ENCODE measurements around the gene ZNF76. TPM values are rescaled to one million over a fixed set of nuclear protein-coding genes. Genes with fewer than 3 reads are reported as not detected.

The ZNF76 gene
- total and polyA plus RNA-seq, 2 of the 13 experiments (the other 11 are each of a cell fraction or from before 2014, with no cell fraction given): 13.2 to 26.4 TPM

DNA sequence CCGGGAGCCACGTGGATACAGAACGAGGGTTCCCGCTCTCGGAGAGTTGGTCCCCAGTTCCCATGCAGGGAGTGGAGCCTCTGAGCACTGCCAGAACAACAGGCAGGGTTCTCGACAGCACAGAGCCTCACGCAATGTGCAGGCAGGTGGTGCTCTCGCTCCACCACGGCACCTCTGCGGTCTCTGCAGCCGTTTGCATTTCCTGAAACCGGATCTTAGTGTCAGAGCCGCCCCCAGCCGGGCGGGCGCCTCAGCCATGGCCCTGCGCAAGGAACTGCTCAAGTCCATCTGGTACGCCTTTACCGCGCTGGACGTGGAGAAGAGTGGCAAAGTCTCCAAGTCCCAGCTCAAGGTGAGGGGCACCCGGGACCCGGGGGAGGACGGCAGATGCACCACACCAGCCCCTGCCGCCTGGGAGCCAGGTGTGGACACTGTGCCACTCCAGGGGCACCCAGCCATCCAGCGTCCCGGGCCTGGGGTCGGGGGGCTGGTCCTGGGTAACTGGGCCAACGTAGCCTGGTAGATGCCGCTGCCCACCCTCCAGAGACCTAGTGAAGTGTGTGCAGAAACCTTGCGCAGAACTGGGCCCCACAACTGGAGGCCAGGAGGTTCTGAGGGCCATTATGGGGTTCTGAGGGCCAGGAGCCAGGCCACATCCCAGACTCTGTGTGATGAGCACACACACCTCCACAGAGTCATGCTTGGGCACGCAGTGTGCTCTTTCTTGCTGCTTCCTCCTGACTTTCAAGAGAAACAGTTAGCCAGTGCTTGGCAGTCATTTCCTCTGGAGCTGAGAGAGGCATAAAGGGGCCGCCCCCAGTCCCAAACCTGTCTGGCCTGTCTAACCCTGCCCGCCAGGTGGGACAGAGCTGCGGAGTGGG, 38.3 kb downstream of the ZNF76 start, which contains the start of gene DEF6 (continued):
- TF ChIP-seq, protein P1, sequence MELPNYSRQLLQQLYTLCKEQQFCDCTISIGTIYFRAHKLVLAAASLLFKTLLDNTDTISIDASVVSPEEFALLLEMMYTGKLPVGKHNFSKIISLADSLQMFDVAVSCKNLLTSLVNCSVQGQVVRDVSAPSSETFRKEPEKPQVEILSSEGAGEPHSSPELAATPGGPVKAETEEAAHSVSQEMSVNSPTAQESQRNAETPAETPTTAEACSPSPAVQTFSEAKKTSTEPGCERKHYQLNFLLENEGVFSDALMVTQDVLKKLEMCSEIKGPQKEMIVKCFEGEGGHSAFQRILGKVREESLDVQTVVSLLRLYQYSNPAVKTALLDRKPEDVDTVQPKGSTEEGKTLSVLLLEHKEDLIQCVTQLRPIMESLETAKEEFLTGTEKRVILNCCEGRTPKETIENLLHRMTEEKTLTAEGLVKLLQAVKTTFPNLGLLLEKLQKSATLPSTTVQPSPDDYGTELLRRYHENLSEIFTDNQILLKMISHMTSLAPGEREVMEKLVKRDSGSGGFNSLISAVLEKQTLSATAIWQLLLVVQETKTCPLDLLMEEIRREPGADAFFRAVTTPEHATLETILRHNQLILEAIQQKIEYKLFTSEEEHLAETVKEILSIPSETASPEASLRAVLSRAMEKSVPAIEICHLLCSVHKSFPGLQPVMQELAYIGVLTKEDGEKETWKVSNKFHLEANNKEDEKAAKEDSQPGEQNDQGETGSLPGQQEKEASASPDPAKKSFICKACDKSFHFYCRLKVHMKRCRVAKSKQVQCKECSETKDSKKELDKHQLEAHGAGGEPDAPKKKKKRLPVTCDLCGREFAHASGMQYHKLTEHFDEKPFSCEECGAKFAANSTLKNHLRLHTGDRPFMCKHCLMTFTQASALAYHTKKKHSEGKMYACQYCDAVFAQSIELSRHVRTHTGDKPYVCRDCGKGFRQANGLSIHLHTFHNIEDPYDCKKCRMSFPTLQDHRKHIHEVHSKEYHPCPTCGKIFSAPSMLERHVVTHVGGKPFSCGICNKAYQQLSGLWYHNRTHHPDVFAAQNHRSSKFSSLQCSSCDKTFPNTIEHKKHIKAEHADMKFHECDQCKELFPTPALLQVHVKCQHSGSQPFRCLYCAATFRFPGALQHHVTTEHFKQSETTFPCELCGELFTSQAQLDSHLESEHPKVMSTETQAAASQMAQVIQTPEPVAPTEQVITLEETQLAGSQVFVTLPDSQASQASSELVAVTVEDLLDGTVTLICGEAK (IDR thresholded peaks at IDR 0.05): no peak
- TF ChIP-seq, protein P1 (CRISPR knock-in tag; IDR thresholded peaks at IDR 0.05): peak; percentile 63; the same call in 1 of the 2 replicates
- TF ChIP-seq ZIK1 (CRISPR knock-in tag; IDR thresholded peaks at IDR 0.05; ENCODE audit: borderline replicate concordance, low read depth) (peak; percentile 71; the same call in 1 of the 2 replicates), SOX5 (CRISPR knock-in tag; IDR thresholded peaks at IDR 0.05; ENCODE audit: borderline replicate concordance) (peak; percentile 71), KDM3A (CRISPR knock-in tag; IDR thresholded peaks at IDR 0.05; ENCODE audit: low read depth) (peak; percentile 98), FIP1L1 (IDR thresholded peaks at IDR 0.05; ENCODE audit: borderline replicate concordance, insufficient read depth, low read depth, low read length) (0 out of 2 replicates have a peak, but pooled peaks have one; percentile 51), ZSCAN25 (CRISPR knock-in tag; IDR thresholded peaks at IDR 0.05) (no peak), MXD4 (CRISPR knock-in tag; IDR thresholded peaks at IDR 0.05) (peak; percentile 63), TAF1 (CRISPR knock-in tag; IDR thresholded peaks at IDR 0.05) (peak; percentile 72), GZF1 (CRISPR knock-in tag; IDR thresholded peaks at IDR 0.05) (peak; percentile 52; the same call in 1 of the 2 replicates), ZNF737 (CRISPR knock-in tag; IDR thresholded peaks at IDR 0.05; ENCODE audit: borderline replicate concordance) (peak; percentile 39; the same call in 1 of the 2 replicates), ZNF879 (CRISPR knock-in tag; IDR thresholded peaks at IDR 0.05) (no peak), SUZ12 (IDR thresholded peaks at IDR 0.05; ENCODE audit: low read depth, low read length) (no peak), MIXL1 (CRISPR knock-in tag; IDR thresholded peaks at IDR 0.05) (peak; percentile 87), FOXM1 (CRISPR knock-in tag; IDR thresholded peaks at IDR 0.05) (peak; percentile 82; the same call in 1 of the 2 replicates), TEAD3 (CRISPR knock-in tag; optimal IDR thresholded peaks at IDR 0.05; ENCODE audit: borderline replicate concordance) (peak; percentile 81), SRSF9 (IDR thresholded peaks at IDR 0.05; ENCODE audit: borderline replicate concordance, insufficient read depth, low read depth, low read length, poor library complexity, severe bottlenecking) (no peak), ZNF335 (CRISPR knock-in tag; IDR thresholded peaks at IDR 0.05) (no peak)
- TF ChIP-seq, protein P2, sequence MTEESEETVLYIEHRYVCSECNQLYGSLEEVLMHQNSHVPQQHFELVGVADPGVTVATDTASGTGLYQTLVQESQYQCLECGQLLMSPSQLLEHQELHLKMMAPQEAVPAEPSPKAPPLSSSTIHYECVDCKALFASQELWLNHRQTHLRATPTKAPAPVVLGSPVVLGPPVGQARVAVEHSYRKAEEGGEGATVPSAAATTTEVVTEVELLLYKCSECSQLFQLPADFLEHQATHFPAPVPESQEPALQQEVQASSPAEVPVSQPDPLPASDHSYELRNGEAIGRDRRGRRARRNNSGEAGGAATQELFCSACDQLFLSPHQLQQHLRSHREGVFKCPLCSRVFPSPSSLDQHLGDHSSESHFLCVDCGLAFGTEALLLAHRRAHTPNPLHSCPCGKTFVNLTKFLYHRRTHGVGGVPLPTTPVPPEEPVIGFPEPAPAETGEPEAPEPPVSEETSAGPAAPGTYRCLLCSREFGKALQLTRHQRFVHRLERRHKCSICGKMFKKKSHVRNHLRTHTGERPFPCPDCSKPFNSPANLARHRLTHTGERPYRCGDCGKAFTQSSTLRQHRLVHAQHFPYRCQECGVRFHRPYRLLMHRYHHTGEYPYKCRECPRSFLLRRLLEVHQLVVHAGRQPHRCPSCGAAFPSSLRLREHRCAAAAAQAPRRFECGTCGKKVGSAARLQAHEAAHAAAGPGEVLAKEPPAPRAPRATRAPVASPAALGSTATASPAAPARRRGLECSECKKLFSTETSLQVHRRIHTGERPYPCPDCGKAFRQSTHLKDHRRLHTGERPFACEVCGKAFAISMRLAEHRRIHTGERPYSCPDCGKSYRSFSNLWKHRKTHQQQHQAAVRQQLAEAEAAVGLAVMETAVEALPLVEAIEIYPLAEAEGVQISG (CRISPR knock-in tag; IDR thresholded peaks at IDR 0.05): peak; percentile 83; the same call in 1 of the 2 replicates
